Colonic mucosa (tissue), 4 donors: ENCODE measurements around the gene EYS. TPM values are rescaled to one million over a fixed set of nuclear protein-coding genes. Genes with fewer than 3 reads are reported as not detected.

Experiments
- DNase-seq: peaks from one replicate; pipeline ENCODE4 v3.0.0-alpha.2; 2020
- H3K27ac ChIP-seq: fragments of 200-600 bp; one replicate; pipeline ENCODE4 v1.8.0; 2021
- H3K27me3 ChIP-seq: fragments of 200-600 bp; one replicate; pipeline ENCODE4 v1.8.0; 2021
- H3K36me3 ChIP-seq: fragments of 200-600 bp; one replicate; pipeline ENCODE4 v1.8.0; 2021
- H3K4me1 ChIP-seq: fragments of 200-600 bp; one replicate; pipeline ENCODE4 v1.8.0; 2021; ENCODE audit warnings: mild to moderate bottlenecking
- H3K4me3 ChIP-seq: fragments of 200-600 bp; one replicate; pipeline ENCODE4 v1.8.0; 2021
- H3K9ac ChIP-seq, 2 donors: one replicate each; pipeline ENCODE4 v1.7.0; 2013; ENCODE audit warnings: control low read depth in 2 of 2, low read depth in 2 of 2, low read length in 2 of 2
- H3K9me3 ChIP-seq: fragments of 200-600 bp; one replicate; pipeline ENCODE4 v1.8.0; 2021
- CTCF ChIP-seq: fragments of 200-600 bp; IDR thresholded peaks from one replicate; pipeline ENCODE4 v1.8.0; 2022; ENCODE audit warnings: antibody characterized with exemption, mild to moderate bottlenecking
- intact Hi-C: fragments of 100-400 bp; cut with DNase I; formaldehyde crosslinking; loops from one replicate; pipeline ENCODE4 v1.14.1; 2022
- total RNA-seq, 2 donors: library from RNA; stranded (reverse); fragmentation: NEBNext Ultra II Directional in 1 of 2; extraction: Animal tissue kit (Norgen Biotek cat#: 25700) in 1 of 2; gene quantifications; one replicate each; pipeline ENCODE4 v1.2.1, GENCODE V29; 2021
- donor health status: healthy.
- donor health status: DM: no; HTN: no; CAD: no.
- donor health status: DM: no; HTN: no; CAD: no.

The EYS gene
- total RNA-seq, 2 donors from 2014 or later = 0.64 to 0.82 TPM

- TF ChIP-seq CTCF = no peak
- intact Hi-C loops = no loop called here
- no peak for DNase-seq
- H3K27ac ChIP-seq = no peak overlapping the region
- H3K4me1 ChIP-seq = no peaks in the 10 kb centered on the region
- no peaks in the 10 kb centered on the region for H3K27me3 ChIP-seq
- H3K4me3 ChIP-seq = no peak overlapping the region
- H3K9me3 ChIP-seq = no peaks in the 10 kb centered on the region
- H3K36me3 ChIP-seq = no peaks in the 10 kb centered on the region
- H3K9ac ChIP-seq = no peak overlapping the region
These were observed 618.5 kb downstream of the EYS start for GRCh38 chr6:65088575-65088974.

GRCh38 chr6:65081756-65082155 is 625.3 kb downstream of the EYS start:
- Histone ChIP-seq H3K9ac (no peak overlapping the region), H3K36me3 (no peaks in the 10 kb centered on the region), H3K9me3 (no peaks in the 10 kb centered on the region), H3K27me3 (no peaks in the 10 kb centered on the region), H3K4me1 (no peaks in the 10 kb centered on the region), H3K27ac (no peak overlapping the region), H3K4me3 (no peak overlapping the region)
- TF ChIP-seq CTCF = no peak
- no peak for DNase-seq
- intact Hi-C loops = no loop called here

- Histone ChIP-seq H3K9me3 (no peaks in the 10 kb centered on the region), H3K27ac (no peak overlapping the region), H3K36me3 (no peaks in the 10 kb centered on the region), H3K4me3 (no peak overlapping the region), H3K4me1 (no peaks in the 10 kb centered on the region), H3K9ac (no peak overlapping the region), H3K27me3 (no peaks in the 10 kb centered on the region)
- intact Hi-C loops = no loop called here
- no peak for TF ChIP-seq CTCF
- no peak for DNase-seq
These were observed 631.3 kb downstream of the EYS start for GRCh38 chr6:65075705-65076230.

- Histone ChIP-seq H3K27me3 (no peaks in the 10 kb centered on the region), H3K9ac (no peak overlapping the region), H3K4me1 (no peaks in the 10 kb centered on the region), H3K36me3 (no peaks in the 10 kb centered on the region), H3K9me3 (no peaks in the 10 kb centered on the region), H3K4me3 (no peak overlapping the region), H3K27ac (no peak overlapping the region)
- TF ChIP-seq CTCF = no peak
- intact Hi-C loops = no loop called here
- no peak for DNase-seq
These were observed 634.5 kb downstream of the EYS start for GRCh38 chr6:65072500-65072899.

- no peak for TF ChIP-seq CTCF
- no peak overlapping the region for H3K9ac ChIP-seq
- no peak for DNase-seq
- no peaks in the 10 kb centered on the region for H3K27me3 ChIP-seq
- H3K27ac ChIP-seq = no peak overlapping the region
- H3K4me1 ChIP-seq = no peaks in the 10 kb centered on the region
- intact Hi-C loops = no loop called here
- H3K36me3 ChIP-seq = no peaks in the 10 kb centered on the region
- no peak overlapping the region for H3K4me3 ChIP-seq
- no peaks in the 10 kb centered on the region for H3K9me3 ChIP-seq
These were observed 635.5 kb downstream of the EYS start for GRCh38 chr6:65071480-65071879.
